SU-DHL-6 (cell line): ENCODE results near the gene GEMIN5.

Experiments
- H2AFZ ChIP-seq: fragments of 200-600 bp; sonication (generic); 2 replicates; pipeline ENCODE4 v1.6.1; 2014; ENCODE audit warnings: low read depth, mild to moderate bottlenecking, moderate library complexity, mixed read lengths, antibody characterized with exemption, low read length; ENCODE audit not compliant: severe bottlenecking
- H3F3A ChIP-seq: fragments of 200-600 bp; shearing (Covaris generic); 2 replicates; pipeline ENCODE4 v1.6.0; 2016; ENCODE audit warnings: antibody characterized with exemption, mild to moderate bottlenecking; ENCODE audit not compliant: insufficient read depth
- H3K27ac ChIP-seq: fragments of 200-600 bp; sonication (generic); 2 replicates; pipeline ENCODE4 v1.5.1; 2016; ENCODE audit warnings: low read depth, mild to moderate bottlenecking, low read length, moderate library complexity, mixed read lengths
- H3K27me3 ChIP-seq: fragments of 200-600 bp; sonication (generic), shearing (Covaris generic); 2 replicates; pipeline ENCODE4 v1.6.0; 2014; ENCODE audit warnings: mild to moderate bottlenecking, low read length
- H3K36me3 ChIP-seq: fragments of 200-600 bp; sonication (generic); 2 replicates; pipeline ENCODE4 v1.6.1; 2014; ENCODE audit warnings: mild to moderate bottlenecking, low read length, mixed read lengths
- H3K4me2 ChIP-seq: fragments of 300-600, 200-600 bp; shearing (Covaris generic), sonication (generic); 2 replicates; pipeline ENCODE4 v1.6.0; 2014; ENCODE audit warnings: low read length, low read depth, mild to moderate bottlenecking; ENCODE audit not compliant: poor library complexity, severe bottlenecking
- H3K4me3 ChIP-seq: fragments of 200-600 bp; sonication (generic); 2 replicates; pipeline ENCODE4 v1.5.1; 2014; ENCODE audit warnings: antibody characterized with exemption, low read length, mild to moderate bottlenecking, mixed read lengths; ENCODE audit not compliant: insufficient read depth, poor library complexity, severe bottlenecking
- H3K79me2 ChIP-seq: fragments of 200-600 bp; sonication (generic); 2 replicates; pipeline ENCODE4 v1.6.1; 2014; ENCODE audit warnings: mild to moderate bottlenecking, low read length, moderate library complexity; ENCODE audit not compliant: insufficient read depth
- H3K9ac ChIP-seq: fragments of 200-600 bp; sonication (generic); 2 replicates; pipeline ENCODE4 v1.7.0; 2014; ENCODE audit warnings: mild to moderate bottlenecking, low read length
- H3K9me2 ChIP-seq: fragments of 200-600 bp; sonication (generic); replicated peaks from 2 replicates; pipeline ENCODE4 v1.6.1; 2014; ENCODE audit warnings: low read length; ENCODE audit not compliant: insufficient read depth
- H3K9me3 ChIP-seq: fragments of 200-600 bp; sonication (generic); 2 replicates; pipeline ENCODE4 v1.6.1; 2014; ENCODE audit warnings: low read length, mixed read lengths; ENCODE audit not compliant: insufficient read depth
- H4K20me1 ChIP-seq: fragments of 200-600 bp; sonication (generic); 2 replicates; pipeline ENCODE4 v1.6.1; 2014; ENCODE audit warnings: low read depth, mild to moderate bottlenecking, antibody characterized with exemption, low read length, moderate library complexity, mixed read lengths
- CTCF ChIP-seq: fragments of 200-600 bp; sonication (generic); IDR thresholded peaks from one replicate; pipeline ENCODE4 v1.5.1; 2017; ENCODE audit warnings: antibody characterized with exemption, mild to moderate bottlenecking, low read length, moderate library complexity; ENCODE audit not compliant: insufficient read depth, poor library complexity, severe bottlenecking
- EZH2phosphoT487 ChIP-seq: fragments of 200-600 bp; sonication (generic), shearing (Covaris generic); conservative IDR thresholded peaks from 2 replicates; pipeline ENCODE4 v1.6.1; 2018; ENCODE audit warnings: mild to moderate bottlenecking, antibody characterized with exemption, low read length, moderate library complexity, mixed read lengths

GEMIN5 gene

GRCh38 chr5:154895606-154896561 lies 42.1 kb downstream of the GEMIN5 start:
- Histone ChIP-seq H3K4me3 (no peak overlapping the region), H4K20me1 (no peaks in the 10 kb centered on the region), H3K36me3 (peaks cover 26% of the 10 kb centered on the region), H3K9ac (no peak overlapping the region), H3K9me2 (no peaks in the 10 kb centered on the region), H3K27ac (no peak overlapping the region), H3K27me3 (no peaks in the 10 kb centered on the region), H3K9me3 (no peaks in the 10 kb centered on the region), H3K4me2 (no peak overlapping the region), H2AFZ (no peak overlapping the region), H3K79me2 (no peaks in the 10 kb centered on the region), H3F3A (no peaks in the 10 kb centered on the region)
- TF ChIP-seq EZH2phosphoT487 (no peak), CTCF (no peak)

- H3K9me3 ChIP-seq, result no peaks in the 10 kb centered on the region
- H3F3A ChIP-seq, result no peaks in the 10 kb centered on the region
- no peak overlapping the region for H3K4me3 ChIP-seq
- H3K9me2 ChIP-seq, result no peaks in the 10 kb centered on the region
- no peak for TF ChIP-seq CTCF
- TF ChIP-seq EZH2phosphoT487, result no peak
- H4K20me1 ChIP-seq, result no peaks in the 10 kb centered on the region
- H3K36me3 ChIP-seq, result peaks cover 27% of the 10 kb centered on the region; the same call in 1 of the 2 replicates
- H3K79me2 ChIP-seq, result no peaks in the 10 kb centered on the region
- H2AFZ ChIP-seq, result no peak overlapping the region
- no peak overlapping the region for H3K9ac ChIP-seq
- no peaks in the 10 kb centered on the region for H3K27me3 ChIP-seq
- H3K4me2 ChIP-seq, result no peak overlapping the region
- H3K27ac ChIP-seq, result no peak overlapping the region
Measured at GRCh38 chr5:154893381-154893780, 44.6 kb downstream of the GEMIN5 start.

- no peaks in the 10 kb centered on the region for H3K9me2 ChIP-seq
- H3K27ac ChIP-seq, result no peak overlapping the region
- no peak overlapping the region for H3K9ac ChIP-seq
- H3K27me3 ChIP-seq, result no peaks in the 10 kb centered on the region
- TF ChIP-seq CTCF, result no peak
- no peak for TF ChIP-seq EZH2phosphoT487
- no peak overlapping the region for H3K4me2 ChIP-seq
- no peaks in the 10 kb centered on the region for H3K79me2 ChIP-seq
- H3K4me3 ChIP-seq, result no peak overlapping the region
- no peak overlapping the region for H2AFZ ChIP-seq
- H4K20me1 ChIP-seq, result no peaks in the 10 kb centered on the region
- peaks cover 36% of the 10 kb centered on the region for H3K36me3 ChIP-seq
- H3F3A ChIP-seq, result no peaks in the 10 kb centered on the region
- no peaks in the 10 kb centered on the region for H3K9me3 ChIP-seq
Measured at GRCh38 chr5:154892369-154892771, 45.6 kb downstream of the GEMIN5 start.
